Breast epithelium (tissue), 4 donors: ENCODE results near the gene PIP5KL1. TPM values are rescaled to one million over a fixed set of nuclear protein-coding genes. Genes with fewer than 3 reads are reported as not detected.
A peak's percentile ranks its signal among the peaks of the same experiment; 100 is the strongest.

ENCODE experiments used
- DNase-seq, 2 donors: peaks; one replicate each; pipeline ENCODE4 v3.0.0-alpha.2; 2019; ENCODE audit warnings: low spot score in 2 of 2
- H3K27ac ChIP-seq, 2 donors: fragments of 200-600 bp; sonication (generic) in 1 of 2; one replicate each; pipeline ENCODE4 v1.5.1; 2016 to 2019; ENCODE audit warnings: mild to moderate bottlenecking in 1 of 2
- H3K27me3 ChIP-seq, 2 donors: fragments of 200-600 bp; sonication (generic) in 1 of 2; one replicate each; pipeline versions ENCODE4 v1.5.1 to v1.6.0; 2017 to 2019; ENCODE audit warnings: control low read depth in 1 of 2, mild to moderate bottlenecking in 1 of 2
- H3K36me3 ChIP-seq: fragments of 200-600 bp; one replicate; pipeline ENCODE4 v1.5.1; 2019
- H3K4me1 ChIP-seq, 2 donors: fragments of 200-600 bp; sonication (generic); one replicate each; pipeline ENCODE4 v1.5.1; 2016 to 2019; ENCODE audit warnings: control low read depth in 1 of 2
- H3K4me3 ChIP-seq, 3 donors: fragments of 200-600 bp; sonication (generic); 1 replicate in 2 of 3; 2 replicates in 1 of 3; pipeline ENCODE4 v1.5.1; 2016 to 2019; ENCODE audit warnings: mild to moderate bottlenecking in 3 of 3, moderate library complexity in 2 of 3
- H3K9me3 ChIP-seq, 2 donors: fragments of 200-600 bp; sonication (generic) in 1 of 2; one replicate each; pipeline ENCODE4 v1.5.1; 2016 to 2019; ENCODE audit warnings: control low read depth in 1 of 2
- POLR2A ChIP-seq: fragments of 450-650 bp; IDR thresholded peaks from one replicate; pipeline ENCODE4 v1.6.1; 2016; ENCODE audit warnings: antibody characterized with exemption, mild to moderate bottlenecking, moderate library complexity
- POLR2AphosphoS5 ChIP-seq, 3 donors: sonication (generic); formaldehyde crosslinking; IDR thresholded peaks; one replicate each; pipeline ENCODE4 v1.6.1; 2017; ENCODE audit warnings: antibody characterized with exemption in 3 of 3
- intact Hi-C: fragments of 100-400 bp; cut with DNase I; formaldehyde crosslinking; loops from one replicate; pipeline ENCODE4 v1.15.1; 2023; ENCODE audit warnings: low total_unique reads
- total RNA-seq, 3 donors: library from RNA; depleted of rRNA; stranded (reverse); fragments of >200 nt; gene quantifications; one replicate each; pipeline ENCODE4 v1.1.0, GENCODE V29; 2016
- TF ChIP-seq, protein P1 (sequence below), 3 donors: fragments of 450-650 bp; IDR thresholded peaks; one replicate each; pipeline ENCODE4 v1.5.1; 2016 to 2017; ENCODE audit warnings: antibody characterized with exemption in 3 of 3, mild to moderate bottlenecking in 3 of 3, moderate library complexity in 3 of 3

The PIP5KL1 gene, protein sequence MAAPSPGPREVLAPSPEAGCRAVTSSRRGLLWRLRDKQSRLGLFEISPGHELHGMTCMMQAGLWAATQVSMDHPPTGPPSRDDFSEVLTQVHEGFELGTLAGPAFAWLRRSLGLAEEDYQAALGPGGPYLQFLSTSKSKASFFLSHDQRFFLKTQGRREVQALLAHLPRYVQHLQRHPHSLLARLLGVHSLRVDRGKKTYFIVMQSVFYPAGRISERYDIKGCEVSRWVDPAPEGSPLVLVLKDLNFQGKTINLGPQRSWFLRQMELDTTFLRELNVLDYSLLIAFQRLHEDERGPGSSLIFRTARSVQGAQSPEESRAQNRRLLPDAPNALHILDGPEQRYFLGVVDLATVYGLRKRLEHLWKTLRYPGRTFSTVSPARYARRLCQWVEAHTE
- total RNA-seq, result 10 to 100 TPM in 1 of 3 donors, 1 to 10 TPM in 2; 2.2 to 10.1 (median 5.2) TPM

DNA sequence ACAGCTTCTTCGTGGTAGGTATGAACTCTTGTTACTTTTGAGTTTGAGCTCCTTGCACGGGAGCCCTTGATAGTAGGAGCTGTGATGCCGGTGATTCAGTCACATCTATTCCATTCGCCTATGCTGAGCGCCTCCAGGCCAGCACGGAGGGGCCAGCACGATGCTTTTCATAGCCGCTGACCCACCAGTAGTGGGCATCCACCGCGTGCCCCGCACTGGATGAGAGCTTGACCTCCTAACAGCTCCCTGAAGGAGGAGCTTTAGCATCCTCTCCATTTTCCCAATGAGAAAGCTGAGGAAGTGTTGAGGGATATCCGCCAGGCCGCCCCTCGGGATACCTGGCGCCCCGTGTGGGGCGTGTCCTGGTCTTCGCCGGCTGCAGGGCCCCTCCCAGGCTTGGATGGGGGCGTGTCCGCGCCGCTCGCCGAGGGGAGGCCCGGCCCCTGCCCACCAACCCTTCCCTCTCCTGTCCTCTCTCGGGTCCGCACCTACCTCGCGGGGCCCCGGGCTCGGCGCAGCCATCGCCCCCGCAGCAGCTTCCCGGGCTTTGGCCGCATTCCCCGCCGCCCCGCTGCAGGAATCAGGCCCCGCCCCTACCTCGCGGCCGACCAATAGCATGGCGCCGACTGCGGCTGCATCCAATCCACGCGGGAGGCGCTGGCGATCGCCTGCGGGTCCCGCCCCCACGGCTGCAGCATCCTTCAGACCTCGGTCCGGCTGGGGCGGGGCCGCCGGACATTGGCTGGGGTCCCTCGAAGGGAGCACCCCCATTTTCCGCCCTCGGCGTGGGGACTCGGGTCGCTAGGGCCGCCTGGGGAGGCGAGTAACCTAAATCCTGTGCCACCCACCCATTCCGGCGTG is at the start of gene PIP5KL1:
Gene PIP5KL1 (minus strand): TSS at position 547 of the 861 bp plus-strand sequence. CDS start 25 bp downstream, at position 522.
- intact Hi-C loops, result no loop called here
- peaks cover 5 to 9% of the 10 kb centered on the region in 2 donors for H3K4me1 ChIP-seq
- H3K27ac ChIP-seq, result peak within 1 kb of the TSS; percentile 0 to 54
- TF ChIP-seq, protein P1, sequence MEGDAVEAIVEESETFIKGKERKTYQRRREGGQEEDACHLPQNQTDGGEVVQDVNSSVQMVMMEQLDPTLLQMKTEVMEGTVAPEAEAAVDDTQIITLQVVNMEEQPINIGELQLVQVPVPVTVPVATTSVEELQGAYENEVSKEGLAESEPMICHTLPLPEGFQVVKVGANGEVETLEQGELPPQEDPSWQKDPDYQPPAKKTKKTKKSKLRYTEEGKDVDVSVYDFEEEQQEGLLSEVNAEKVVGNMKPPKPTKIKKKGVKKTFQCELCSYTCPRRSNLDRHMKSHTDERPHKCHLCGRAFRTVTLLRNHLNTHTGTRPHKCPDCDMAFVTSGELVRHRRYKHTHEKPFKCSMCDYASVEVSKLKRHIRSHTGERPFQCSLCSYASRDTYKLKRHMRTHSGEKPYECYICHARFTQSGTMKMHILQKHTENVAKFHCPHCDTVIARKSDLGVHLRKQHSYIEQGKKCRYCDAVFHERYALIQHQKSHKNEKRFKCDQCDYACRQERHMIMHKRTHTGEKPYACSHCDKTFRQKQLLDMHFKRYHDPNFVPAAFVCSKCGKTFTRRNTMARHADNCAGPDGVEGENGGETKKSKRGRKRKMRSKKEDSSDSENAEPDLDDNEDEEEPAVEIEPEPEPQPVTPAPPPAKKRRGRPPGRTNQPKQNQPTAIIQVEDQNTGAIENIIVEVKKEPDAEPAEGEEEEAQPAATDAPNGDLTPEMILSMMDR (IDR thresholded peaks at IDR 0.05), result no peak
- no peak for TF ChIP-seq POLR2A
- TF ChIP-seq POLR2AphosphoS5 (IDR thresholded peaks at IDR 0.05), result no peak
- no peaks in the 10 kb centered on the region for H3K9me3 ChIP-seq
- peak within 1 kb of the TSS; percentile 30 to 79 (median 58) for H3K4me3 ChIP-seq
- H3K36me3 ChIP-seq, result no peaks in the 10 kb centered on the region
- no peaks in the 10 kb centered on the region for H3K27me3 ChIP-seq
- peak in 1 of 2 donors; percentile 65 for DNase-seq

DNA sequence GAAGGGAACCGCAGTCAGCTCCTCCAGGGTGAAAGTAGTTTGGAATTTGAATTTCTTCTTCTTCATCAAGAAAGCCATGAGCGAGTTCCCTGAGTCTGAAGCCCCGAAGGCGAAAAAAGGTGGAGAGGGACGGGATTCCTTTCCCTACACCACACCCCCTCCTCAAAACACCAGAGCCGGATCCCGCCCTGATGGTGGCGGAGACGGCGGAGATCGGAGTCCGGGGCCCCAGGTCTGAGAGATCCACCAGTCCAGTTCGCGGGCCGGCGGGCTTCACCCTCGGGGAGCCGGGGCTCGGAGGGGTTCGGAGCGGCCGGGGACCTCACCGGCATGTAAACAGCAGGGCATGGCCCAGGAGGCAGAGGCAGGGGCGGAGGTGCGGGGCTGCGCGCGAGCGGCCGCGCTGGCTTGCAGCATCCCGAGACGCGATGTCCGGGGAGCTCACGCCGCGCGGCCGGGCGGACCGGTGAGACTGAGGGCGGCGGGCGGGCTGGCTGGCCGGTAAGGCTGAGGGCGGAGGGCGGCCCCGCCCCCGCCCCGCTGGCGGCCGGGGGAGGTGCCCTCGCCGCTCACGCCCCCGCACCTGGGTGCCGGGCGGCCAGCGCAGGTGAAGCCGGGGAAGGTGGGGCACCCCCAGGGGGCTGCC is 49.6 kb upstream of the PIP5KL1 start:
- peak overlapping the region; percentile 98 to 99 for H3K27ac ChIP-seq
- DNase-seq, result peak in 1 of 2 donors; percentile 75
- intact Hi-C loops, result loop anchor here (10.0 kb wide), 1 partner anchor 765 kb away; no protein-coding TSS in a partner anchor

DNA sequence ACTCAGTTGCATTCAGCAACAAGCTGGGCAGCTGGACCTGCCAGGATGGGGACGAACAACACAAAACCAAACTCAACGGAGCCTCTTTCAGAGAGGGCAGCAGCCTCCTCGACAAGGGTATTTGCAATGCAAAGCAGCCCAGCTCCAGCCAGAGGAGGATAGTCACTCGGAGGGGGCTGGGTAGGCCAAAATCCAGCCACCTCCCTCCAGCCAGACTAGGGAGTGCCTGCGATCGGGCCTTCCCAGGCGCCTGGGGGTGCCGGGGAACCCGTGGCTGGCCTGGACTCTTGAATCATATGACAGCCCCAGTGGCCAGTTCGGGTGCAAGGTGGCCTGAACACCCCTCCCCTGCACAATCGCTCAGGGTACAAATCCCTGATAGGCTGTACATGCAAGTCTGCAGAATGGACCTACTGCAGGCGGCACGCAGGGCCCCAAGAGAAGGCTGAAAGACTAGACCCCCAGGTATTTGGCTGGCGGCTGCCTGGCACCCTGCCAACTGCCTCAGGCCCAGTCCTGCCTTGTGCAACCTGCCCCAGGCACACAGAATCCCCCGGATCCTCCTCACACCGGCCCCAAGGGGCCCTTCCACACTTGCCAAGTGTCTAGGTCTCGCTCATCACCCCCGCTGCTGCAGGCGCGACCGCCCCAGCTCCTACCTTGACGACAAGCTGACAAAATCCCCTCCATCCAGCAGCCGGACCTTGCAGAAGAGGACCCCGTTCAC is 48.9 kb upstream of the PIP5KL1 start:
- peaks cover 11 to 34% of the 10 kb centered on the region in 2 donors for H3K4me1 ChIP-seq
- H3K27ac ChIP-seq, result peak overlapping the region; percentile 98 to 99
- H3K9me3 ChIP-seq, result no peaks in the 10 kb centered on the region
- no peak for DNase-seq
- no peaks in the 10 kb centered on the region for H3K27me3 ChIP-seq
- intact Hi-C loops, result loop anchor here (10.0 kb wide), 2 partner anchors 105 to 765 kb away; no protein-coding TSS in a partner anchor
- TF ChIP-seq POLR2A (no peak), POLR2AphosphoS5 (IDR thresholded peaks at IDR 0.05) (peak in 1 of 3 donors; percentile 4)
- TF ChIP-seq, protein P1 (IDR thresholded peaks at IDR 0.05), result no peak
- peak overlapping the region; percentile 76 to 93 (median 82) for H3K4me3 ChIP-seq
- no peaks in the 10 kb centered on the region for H3K36me3 ChIP-seq

More for the DNA sequence above, 49.6 kb upstream of the PIP5KL1 start:
- Histone ChIP-seq H3K36me3 (no peaks in the 10 kb centered on the region), H3K4me3 (peak overlapping the region; percentile 76 to 93 (median 82)), H3K4me1 (peaks cover 6 to 28% of the 10 kb centered on the region in 2 donors), H3K9me3 (no peaks in the 10 kb centered on the region), H3K27me3 (no peaks in the 10 kb centered on the region)
- TF ChIP-seq POLR2AphosphoS5 (IDR thresholded peaks at IDR 0.05) (peak in 1 of 3 donors; percentile 22), POLR2A (no peak)

DNA sequence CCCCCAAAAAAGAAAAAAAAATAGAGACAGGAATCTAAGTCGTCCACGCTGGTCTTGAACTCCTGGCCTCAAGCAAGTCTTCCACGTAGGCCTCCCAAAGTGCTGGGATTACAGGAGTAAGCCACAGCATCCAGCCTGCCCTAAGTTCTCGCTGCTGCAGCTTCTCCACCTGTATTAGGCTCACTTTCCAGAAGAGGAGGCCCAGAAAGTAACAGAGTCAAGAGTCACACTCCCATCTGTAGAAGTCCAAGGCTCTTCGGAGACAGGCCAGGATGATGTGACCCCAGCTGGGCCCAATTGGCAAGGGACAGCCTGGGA is 48.4 kb upstream of the PIP5KL1 start:
- intact Hi-C loops, result loop anchor here (10.0 kb wide), 1 partner anchor 106 kb away; no protein-coding TSS in a partner anchor
- no peak for DNase-seq
- H3K4me1 ChIP-seq, result peaks cover 16 to 39% of the 10 kb centered on the region in 2 donors
- TF ChIP-seq, protein P1 (IDR thresholded peaks at IDR 0.05), result no peak
- TF ChIP-seq POLR2A (no peak), POLR2AphosphoS5 (IDR thresholded peaks at IDR 0.05) (no peak)
- H3K27ac ChIP-seq, result peak overlapping the region; percentile 98 to 99
- no peaks in the 10 kb centered on the region for H3K27me3 ChIP-seq
- H3K4me3 ChIP-seq, result peak overlapping the region; percentile 76 to 93 (median 82)
- no peaks in the 10 kb centered on the region for H3K9me3 ChIP-seq
- H3K36me3 ChIP-seq, result no peaks in the 10 kb centered on the region
